ENCODE results near the gene UCK1.

DNA sequence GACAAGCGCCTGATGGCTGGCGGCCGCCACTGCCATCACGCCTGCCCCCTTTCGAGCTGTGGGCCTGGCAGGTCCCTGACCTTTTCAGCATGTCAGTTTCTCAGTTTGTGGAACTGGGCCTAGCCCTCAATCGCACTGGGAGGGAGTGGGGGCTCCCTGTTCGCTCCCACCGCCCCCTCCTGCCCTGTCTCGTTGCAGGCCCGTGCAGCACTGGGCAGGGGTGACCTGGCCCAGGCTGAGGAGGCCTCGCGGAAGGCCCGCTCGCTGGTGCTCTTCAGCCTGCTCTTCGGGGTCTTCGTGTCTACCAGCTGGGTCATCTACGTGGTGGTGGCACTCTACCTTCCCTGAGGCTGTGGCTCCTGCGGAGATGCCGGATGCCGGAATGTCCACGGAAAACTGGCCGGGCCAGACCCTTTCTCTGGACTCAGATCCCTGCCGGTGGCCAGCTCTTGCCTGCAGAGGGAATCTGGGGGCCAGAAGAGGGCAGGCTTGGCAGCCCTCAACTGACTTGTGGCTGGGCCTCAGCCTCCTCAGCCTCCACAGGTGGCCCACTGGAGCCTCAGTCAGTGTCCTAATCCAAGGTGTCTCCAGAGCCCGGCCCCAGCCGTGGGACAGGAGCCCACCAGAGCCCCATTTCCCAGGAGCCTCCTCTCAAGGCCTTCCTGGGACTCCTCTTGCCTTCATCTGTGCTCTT, 26.9 kb upstream of the UCK1 start:
- TF ChIP-seq ZBTB21 (CRISPR knock-in tag; IDR thresholded peaks at IDR 0.05), result no peak
- no peak for TF ChIP-seq TSC22D2 (CRISPR knock-in tag; IDR thresholded peaks at IDR 0.05; ENCODE audit: borderline replicate concordance)
- no peak for TF ChIP-seq EZH2 (conservative IDR thresholded peaks at IDR 0.05; ENCODE audit: low read depth, low read length)
- TF ChIP-seq HNRNPUL1 (IDR thresholded peaks at IDR 0.05; ENCODE audit: low read depth, low read length), result no peak
- TF ChIP-seq FOXA3 (CRISPR knock-in tag; IDR thresholded peaks at IDR 0.05), result no peak
- no peak for TF ChIP-seq ZNF577 (CRISPR knock-in tag; IDR thresholded peaks at IDR 0.05; ENCODE audit: borderline replicate concordance, low read depth)
- TF ChIP-seq ZNF10 (CRISPR knock-in tag; IDR thresholded peaks at IDR 0.05; ENCODE audit: borderline replicate concordance, low read depth), result no peak
- no peak for TF ChIP-seq HOXA7 (CRISPR knock-in tag; IDR thresholded peaks at IDR 0.05)
- no peak for TF ChIP-seq FLYWCH1 (CRISPR knock-in tag; IDR thresholded peaks at IDR 0.05)
- TF ChIP-seq SETDB1 (CRISPR knock-in tag; IDR thresholded peaks at IDR 0.05; ENCODE audit: borderline replicate concordance), result no peak
- TF ChIP-seq FOXP1 (IDR thresholded peaks at IDR 0.05), result no peak
- TF ChIP-seq FOXP1 (CRISPR knock-in tag; IDR thresholded peaks at IDR 0.05), result no peak
- no peak for TF ChIP-seq JUND (CRISPR knock-in tag; IDR thresholded peaks at IDR 0.05)

Data from HepG2 (cell line).